Endothelial cell of umbilical vein (primary cell): ENCODE data around the gene SYDE2.

Experiments
- EZH2 ChIP-seq: IDR thresholded peaks from 2 replicates; pipeline ENCODE4 v1.6.1; 2012; ENCODE audit warnings: borderline replicate concordance, low read depth, mild to moderate bottlenecking, moderate library complexity, low read length, inconsistent platforms; ENCODE audit not compliant: severe bottlenecking
- FOS ChIP-seq: IDR thresholded peaks from 2 replicates; pipeline ENCODE4 v1.6.1; 2011; ENCODE audit warnings: mild to moderate bottlenecking, low read length, moderate library complexity, borderline replicate concordance; ENCODE audit not compliant: insufficient read depth
- GATA2 ChIP-seq: IDR thresholded peaks from 2 replicates; pipeline ENCODE4 v1.7.0; 2011; ENCODE audit warnings: low read depth, mild to moderate bottlenecking, moderate library complexity, mixed read lengths, low read length; ENCODE audit not compliant: insufficient read length, insufficient read depth
- JUN ChIP-seq: IDR thresholded peaks from 2 replicates; pipeline ENCODE4 v1.6.1; 2011; ENCODE audit warnings: borderline replicate concordance, low read depth; ENCODE audit not compliant: insufficient read length, insufficient read depth
- MYC ChIP-seq: IDR thresholded peaks from one replicate; pipeline ENCODE4 v1.6.1; 2011; ENCODE audit warnings: mild to moderate bottlenecking, low read depth, low read length
- POLR2A ChIP-seq: IDR thresholded peaks from 2 replicates; pipeline ENCODE4 v1.6.1; 2012; ENCODE audit warnings: low read depth, mild to moderate bottlenecking, control low read depth, low read length
- POLR2AphosphoS5 ChIP-seq: IDR thresholded peaks from 2 replicates; pipeline ENCODE4 v1.6.1; 2012; ENCODE audit warnings: low read depth, mild to moderate bottlenecking, control low read depth, low read length, moderate library complexity; ENCODE audit not compliant: insufficient read depth
- TF ChIP-seq, protein P1 (sequence below), 2 donors: IDR thresholded peaks; 1 replicate in 1 of 2; 2 replicates in 1 of 2; pipeline ENCODE4 v1.5.1; 2011; ENCODE audit warnings: low read length in 2 of 2, mild to moderate bottlenecking in 2 of 2, moderate library complexity in 2 of 2, control low read depth in 1 of 2, inconsistent platforms in 1 of 2, low read depth in 1 of 2; ENCODE audit not compliant: insufficient read depth in 1 of 2; ENCODE audit errors: extremely low read depth in 1 of 2
- TF ChIP-seq, protein P2 (sequence below): IDR thresholded peaks from 2 replicates; pipeline ENCODE4 v1.6.1; 2011; ENCODE audit not compliant: insufficient read depth, insufficient read length

DNA sequence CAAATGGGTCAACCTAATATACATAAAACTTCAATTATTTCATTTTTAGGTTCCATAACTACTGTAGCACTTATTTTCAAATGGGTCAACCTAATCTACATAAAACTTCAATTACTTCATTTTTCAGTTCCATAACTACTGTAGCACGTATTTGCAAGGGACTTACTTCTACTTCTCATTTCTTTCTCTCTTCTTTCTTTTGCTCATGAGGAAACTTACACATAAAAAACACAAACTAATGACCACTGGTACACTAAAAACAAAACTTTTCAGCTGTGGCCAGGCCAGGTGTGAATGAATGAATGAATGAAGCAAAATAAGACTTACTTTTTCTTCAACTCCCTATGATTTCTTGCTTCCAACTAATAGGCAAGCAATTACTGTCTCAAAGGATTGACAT, 11.7 kb downstream of the SYDE2 start:
- TF ChIP-seq, protein P1, sequence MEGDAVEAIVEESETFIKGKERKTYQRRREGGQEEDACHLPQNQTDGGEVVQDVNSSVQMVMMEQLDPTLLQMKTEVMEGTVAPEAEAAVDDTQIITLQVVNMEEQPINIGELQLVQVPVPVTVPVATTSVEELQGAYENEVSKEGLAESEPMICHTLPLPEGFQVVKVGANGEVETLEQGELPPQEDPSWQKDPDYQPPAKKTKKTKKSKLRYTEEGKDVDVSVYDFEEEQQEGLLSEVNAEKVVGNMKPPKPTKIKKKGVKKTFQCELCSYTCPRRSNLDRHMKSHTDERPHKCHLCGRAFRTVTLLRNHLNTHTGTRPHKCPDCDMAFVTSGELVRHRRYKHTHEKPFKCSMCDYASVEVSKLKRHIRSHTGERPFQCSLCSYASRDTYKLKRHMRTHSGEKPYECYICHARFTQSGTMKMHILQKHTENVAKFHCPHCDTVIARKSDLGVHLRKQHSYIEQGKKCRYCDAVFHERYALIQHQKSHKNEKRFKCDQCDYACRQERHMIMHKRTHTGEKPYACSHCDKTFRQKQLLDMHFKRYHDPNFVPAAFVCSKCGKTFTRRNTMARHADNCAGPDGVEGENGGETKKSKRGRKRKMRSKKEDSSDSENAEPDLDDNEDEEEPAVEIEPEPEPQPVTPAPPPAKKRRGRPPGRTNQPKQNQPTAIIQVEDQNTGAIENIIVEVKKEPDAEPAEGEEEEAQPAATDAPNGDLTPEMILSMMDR (IDR thresholded peaks at IDR 0.05; ENCODE audit: extremely low read depth in 1 of 2, insufficient read depth in 1 of 2, low read depth in 1 of 2, low read length in 2 of 2) = no peak
- TF ChIP-seq POLR2A (no peak), POLR2AphosphoS5 (no peak), EZH2 (no peak), GATA2 (no peak), JUN (no peak), FOS (no peak), MYC (no peak)
- TF ChIP-seq, protein P2, sequence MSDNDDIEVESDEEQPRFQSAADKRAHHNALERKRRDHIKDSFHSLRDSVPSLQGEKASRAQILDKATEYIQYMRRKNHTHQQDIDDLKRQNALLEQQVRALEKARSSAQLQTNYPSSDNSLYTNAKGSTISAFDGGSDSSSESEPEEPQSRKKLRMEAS = no peak
